Calu3 (cell line): ENCODE results near the gene LRCH2. TPM values are rescaled to one million over a fixed set of nuclear protein-coding genes. Genes with fewer than 3 reads are reported as not detected.

Experiments used
- BruUV-seq: library from RNA; stranded (reverse); fragments of 400-500 nt; replicated peaks from 2 replicates; lab custom pipeline; 2021; lab: Mats Ljungman, UMichigan
- CTCF ChIA-PET: fragments of 300-600 bp; sonication (Branson Sonifier 250); formaldehyde crosslinking; loops from one replicate; lab custom pipeline; 2022; ENCODE audit warnings: antibody characterized with exemption; lab: Charles Lee
- DNase-seq: peaks from one replicate; pipeline ENCODE4 v3.0.0; 2022
- H3K27ac Mint-ChIP-seq: one replicate; pipeline ENCODE4 v1.8.0; 2022; ENCODE audit warnings: mixed read lengths; ENCODE audit not compliant: unreplicated experiment
- H3K27me3 Mint-ChIP-seq: one replicate; pipeline ENCODE4 v1.8.0; 2022; ENCODE audit warnings: mixed read lengths; ENCODE audit not compliant: unreplicated experiment
- H3K36me3 Mint-ChIP-seq: one replicate; pipeline ENCODE4 v1.8.0; 2022; ENCODE audit warnings: mild to moderate bottlenecking, moderate library complexity, mixed read lengths; ENCODE audit not compliant: insufficient read depth, unreplicated experiment
- H3K4me1 Mint-ChIP-seq: one replicate; pipeline ENCODE4 v1.8.0; 2022; ENCODE audit warnings: mild to moderate bottlenecking, low read depth, mixed read lengths; ENCODE audit not compliant: unreplicated experiment
- H3K4me3 Mint-ChIP-seq: one replicate; pipeline ENCODE4 v1.8.0; 2022; ENCODE audit warnings: mild to moderate bottlenecking, low read depth, moderate library complexity, mixed read lengths; ENCODE audit not compliant: unreplicated experiment
- H3K9me3 Mint-ChIP-seq: one replicate; pipeline ENCODE4 v1.8.0; 2022; ENCODE audit warnings: low read depth, mixed read lengths; ENCODE audit not compliant: unreplicated experiment
- CTCF ChIP-seq: fragments of 200-600 bp; IDR thresholded peaks from one replicate; pipeline ENCODE4 v1.8.0; 2022; ENCODE audit warnings: antibody characterized with exemption; ENCODE audit not compliant: unreplicated experiment
- intact Hi-C: fragments of 100-400 bp; cut with micrococcal nuclease; formaldehyde crosslinking; loops from one replicate; pipeline ENCODE4 v1.10.0; 2022; ENCODE audit not compliant: unreplicated experiment
- total RNA-seq: library from RNA; stranded (reverse); gene quantifications from 2 replicates; pipeline ENCODE4 v1.2.3, GENCODE V29; 2022

LRCH2 gene
- total RNA-seq, 1 experiment from 2014 or later, result not detected

- Mint-ChIP-seq H3K27me3 (no peaks in the 10 kb centered on the region), H3K4me3 (no peak overlapping the region), H3K4me1 (no peaks in the 10 kb centered on the region), H3K9me3 (no peaks in the 10 kb centered on the region), H3K27ac (no peak overlapping the region), H3K36me3 (no peaks in the 10 kb centered on the region)
- DNase-seq, result no peak
- no peak for TF ChIP-seq CTCF
- intact Hi-C loops, result no loop called here
- CTCF ChIA-PET, result no interaction called here
- no TSS peak for BruUV-seq
Measured at GRCh38 chrX:115257711-115258110, 23.8 kb upstream of the LRCH2 start.

- no peaks in the 10 kb centered on the region for H3K4me1 Mint-ChIP-seq
- BruUV-seq, result no TSS peak
- H3K4me3 Mint-ChIP-seq, result no peak overlapping the region
- H3K9me3 Mint-ChIP-seq, result no peaks in the 10 kb centered on the region
- no peak for TF ChIP-seq CTCF
- no peak overlapping the region for H3K27ac Mint-ChIP-seq
- no peaks in the 10 kb centered on the region for H3K27me3 Mint-ChIP-seq
- H3K36me3 Mint-ChIP-seq, result no peaks in the 10 kb centered on the region
- intact Hi-C loops, result no loop called here
- CTCF ChIA-PET, result no interaction called here
- DNase-seq, result no peak
Measured at GRCh38 chrX:115255003-115255402, 21.1 kb upstream of the LRCH2 start.

GRCh38 chrX:115251458-115252233 lies 17.8 kb upstream of the LRCH2 start:
- Mint-ChIP-seq H3K36me3 (no peaks in the 10 kb centered on the region), H3K4me3 (no peak overlapping the region), H3K4me1 (no peaks in the 10 kb centered on the region), H3K27me3 (no peaks in the 10 kb centered on the region), H3K27ac (no peak overlapping the region), H3K9me3 (no peaks in the 10 kb centered on the region)
- intact Hi-C loops, result no loop called here
- CTCF ChIA-PET, result no interaction called here
- no peak for TF ChIP-seq CTCF
- BruUV-seq, result no TSS peak
- DNase-seq, result no peak

- intact Hi-C loops, result no loop called here
- Mint-ChIP-seq H3K9me3 (no peaks in the 10 kb centered on the region), H3K36me3 (no peaks in the 10 kb centered on the region), H3K4me1 (no peaks in the 10 kb centered on the region), H3K4me3 (no peak overlapping the region), H3K27ac (no peak overlapping the region), H3K27me3 (no peaks in the 10 kb centered on the region)
- CTCF ChIA-PET, result no interaction called here
- TF ChIP-seq CTCF, result no peak
- no peak for DNase-seq
- no TSS peak for BruUV-seq
Measured at GRCh38 chrX:115237056-115237455, 3.2 kb upstream of the LRCH2 start.
